ENCODE measurements around the gene ZCCHC17.

ZCCHC17 gene

GRCh38 chr1:31306278-31306677 lies 9.4 kb downstream of the ZCCHC17 start:
- no peak for DNase-seq (ENCODE audit: low read depth)

- no peak for DNase-seq (ENCODE audit: low read depth)
These were observed 11.2 kb downstream of the ZCCHC17 start for GRCh38 chr1:31308036-31308435.

GRCh38 chr1:31310198-31310597 lies 13.4 kb downstream of the ZCCHC17 start:
- no peak for DNase-seq (ENCODE audit: low read depth)

- DNase-seq (ENCODE audit: low read depth): no peak
These were observed 19.1 kb downstream of the ZCCHC17 start for GRCh38 chr1:31315902-31316301.

GRCh38 chr1:31318146-31318545 lies 21.3 kb downstream of the ZCCHC17 start:
- no peak for DNase-seq (ENCODE audit: low read depth)

- DNase-seq (ENCODE audit: low read depth): no peak
These were observed 27.3 kb downstream of the ZCCHC17 start for GRCh38 chr1:31324093-31324492.

- no peak for DNase-seq (ENCODE audit: low read depth)
These were observed 28.2 kb downstream of the ZCCHC17 start for GRCh38 chr1:31324992-31325391.

GRCh38 chr1:31326461-31326860 lies 29.6 kb downstream of the ZCCHC17 start:
- no peak for DNase-seq (ENCODE audit: low read depth)

GRCh38 chr1:31327381-31327780 lies 30.5 kb downstream of the ZCCHC17 start:
- DNase-seq (ENCODE audit: low read depth): no peak

GRCh38 chr1:31335007-31335406 lies 38.2 kb downstream of the ZCCHC17 start:
- DNase-seq (ENCODE audit: low read depth): no peak

GRCh38 chr1:31336687-31337467 lies 40.0 kb downstream of the ZCCHC17 start:
- DNase-seq (ENCODE audit: low read depth): no peak

- DNase-seq (ENCODE audit: low read depth): no peak
These were observed 47.7 kb downstream of the ZCCHC17 start for GRCh38 chr1:31344503-31344902.

GRCh38 chr1:31345635-31346034 lies 48.8 kb downstream of the ZCCHC17 start:
- DNase-seq (ENCODE audit: low read depth): no peak

GRCh38 chr1:31346785-31347184 lies 50.0 kb downstream of the ZCCHC17 start:
- no peak for DNase-seq (ENCODE audit: low read depth)

- no peak for DNase-seq (ENCODE audit: low read depth)
These were observed 51.6 kb downstream of the ZCCHC17 start for GRCh38 chr1:31348449-31348848.

- no peak for DNase-seq (ENCODE audit: low read depth)
These were observed 57.5 kb downstream of the ZCCHC17 start for GRCh38 chr1:31354283-31354682.

GRCh38 chr1:31356427-31356826 lies 59.6 kb downstream of the ZCCHC17 start:
- no peak for DNase-seq (ENCODE audit: low read depth)

GRCh38 chr1:31361607-31362006 lies 64.8 kb downstream of the ZCCHC17 start:
- no peak for DNase-seq (ENCODE audit: low read depth)

GRCh38 chr1:31362032-31362431 lies 65.2 kb downstream of the ZCCHC17 start:
- DNase-seq (ENCODE audit: low read depth): no peak

GRCh38 chr1:31364561-31365250 lies 67.9 kb downstream of the ZCCHC17 start:
- no peak for DNase-seq (ENCODE audit: low read depth)

- DNase-seq (ENCODE audit: low read depth): no peak
These were observed 70.0 kb downstream of the ZCCHC17 start for GRCh38 chr1:31366796-31367195.

- no peak for DNase-seq (ENCODE audit: low read depth)
These were observed 71.8 kb downstream of the ZCCHC17 start for GRCh38 chr1:31368611-31369107.

GRCh38 chr1:31370021-31370420 lies 73.2 kb downstream of the ZCCHC17 start:
- DNase-seq (ENCODE audit: low read depth): no peak
